ENCODE measurements around the gene FAM184A.

DNA sequence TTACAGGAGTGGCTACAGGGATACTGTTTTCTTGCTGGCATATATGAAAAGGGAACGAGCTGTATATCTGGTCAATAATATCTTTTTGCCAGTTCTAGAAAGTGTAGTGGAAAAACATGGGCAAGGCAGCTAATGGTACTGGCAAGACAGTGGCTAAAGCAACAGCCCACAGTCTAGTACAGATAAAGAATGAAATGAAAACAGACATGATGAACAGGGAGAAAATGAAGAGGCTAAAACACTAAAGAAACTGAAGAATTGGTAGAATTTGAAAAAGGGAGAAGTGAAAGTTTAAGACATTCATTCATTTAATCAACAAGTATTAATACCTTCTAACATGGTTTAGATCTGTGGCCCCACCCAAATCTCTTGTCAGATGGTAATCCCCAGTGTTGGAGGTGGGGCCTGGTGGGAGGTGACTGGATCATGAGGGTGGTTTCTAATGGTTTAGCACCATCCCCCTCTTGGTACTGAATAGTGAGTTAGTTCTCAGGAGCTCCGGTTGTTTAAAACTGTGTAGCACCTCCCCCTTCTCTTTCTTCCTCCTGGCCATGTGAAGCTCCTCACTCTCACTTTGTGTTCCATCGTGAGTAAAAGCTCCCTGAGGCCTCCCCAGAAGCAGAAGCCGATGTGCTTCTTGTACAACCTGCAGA, 18.1 kb downstream of the FAM184A start:
- TF ChIP-seq, protein P1, sequence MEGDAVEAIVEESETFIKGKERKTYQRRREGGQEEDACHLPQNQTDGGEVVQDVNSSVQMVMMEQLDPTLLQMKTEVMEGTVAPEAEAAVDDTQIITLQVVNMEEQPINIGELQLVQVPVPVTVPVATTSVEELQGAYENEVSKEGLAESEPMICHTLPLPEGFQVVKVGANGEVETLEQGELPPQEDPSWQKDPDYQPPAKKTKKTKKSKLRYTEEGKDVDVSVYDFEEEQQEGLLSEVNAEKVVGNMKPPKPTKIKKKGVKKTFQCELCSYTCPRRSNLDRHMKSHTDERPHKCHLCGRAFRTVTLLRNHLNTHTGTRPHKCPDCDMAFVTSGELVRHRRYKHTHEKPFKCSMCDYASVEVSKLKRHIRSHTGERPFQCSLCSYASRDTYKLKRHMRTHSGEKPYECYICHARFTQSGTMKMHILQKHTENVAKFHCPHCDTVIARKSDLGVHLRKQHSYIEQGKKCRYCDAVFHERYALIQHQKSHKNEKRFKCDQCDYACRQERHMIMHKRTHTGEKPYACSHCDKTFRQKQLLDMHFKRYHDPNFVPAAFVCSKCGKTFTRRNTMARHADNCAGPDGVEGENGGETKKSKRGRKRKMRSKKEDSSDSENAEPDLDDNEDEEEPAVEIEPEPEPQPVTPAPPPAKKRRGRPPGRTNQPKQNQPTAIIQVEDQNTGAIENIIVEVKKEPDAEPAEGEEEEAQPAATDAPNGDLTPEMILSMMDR (IDR thresholded peaks at IDR 0.05): no peak
- no peak for TF ChIP-seq EP300 (IDR thresholded peaks at IDR 0.05; ENCODE audit: low read depth)
